NCI-H1694 (cell line): ENCODE measurements around the gene ZNF678.
"Not testable (repeated sequence)": the region's sequence is repeated elsewhere in the genome, so short reads cannot be mapped to it uniquely, and the experiment has no call there.

Source experiments
- DNase-seq: peaks from one replicate; lab custom pipeline; 2025; lab: John Stamatoyannopoulos, UW

ZNF678 gene

GRCh38 chr1:227604446-227604845 is 41.1 kb downstream of the ZNF678 start:
- DNase-seq = no peak

- not testable (repeated sequence) for DNase-seq
Observed at GRCh38 chr1:227606271-227606670, 42.9 kb downstream of the ZNF678 start.

- DNase-seq = no peak
Observed at GRCh38 chr1:227607336-227607898, 44.1 kb downstream of the ZNF678 start.

GRCh38 chr1:227612658-227613057 is 49.3 kb downstream of the ZNF678 start:
- DNase-seq = no peak

- DNase-seq = no peak
Observed at GRCh38 chr1:227613526-227613925, 50.2 kb downstream of the ZNF678 start.

GRCh38 chr1:227621211-227621610 is 57.9 kb downstream of the ZNF678 start:
- no peak for DNase-seq

GRCh38 chr1:227622739-227623475 is 59.6 kb downstream of the ZNF678 start:
- DNase-seq = no peak

- DNase-seq = no peak
Observed at GRCh38 chr1:227632325-227632724, 69.0 kb downstream of the ZNF678 start.

GRCh38 chr1:227635596-227635995 is 72.2 kb downstream of the ZNF678 start:
- DNase-seq = no peak

- no peak for DNase-seq
Observed at GRCh38 chr1:227654431-227654830, 91.1 kb downstream of the ZNF678 start.

GRCh38 chr1:227654858-227655752 is 91.7 kb downstream of the ZNF678 start:
- DNase-seq = no peak

- DNase-seq = no peak
Observed at GRCh38 chr1:227661495-227661894, 98.1 kb downstream of the ZNF678 start.

GRCh38 chr1:227662933-227663332 is 99.6 kb downstream of the ZNF678 start:
- no peak for DNase-seq

- no peak for DNase-seq
Observed at GRCh38 chr1:227666286-227666685, 102.9 kb downstream of the ZNF678 start.

- no peak for DNase-seq
Observed at GRCh38 chr1:227673441-227673840, 110.1 kb downstream of the ZNF678 start.

- DNase-seq = no peak
Observed at GRCh38 chr1:227685807-227686206, 122.5 kb downstream of the ZNF678 start.

- no peak for DNase-seq
Observed at GRCh38 chr1:227697321-227697864, 134.0 kb downstream of the ZNF678 start.

- DNase-seq = not testable (repeated sequence)
Observed at GRCh38 chr1:227701631-227702030, 138.3 kb downstream of the ZNF678 start.

- DNase-seq = no peak
Observed at GRCh38 chr1:227707846-227708245, 144.5 kb downstream of the ZNF678 start.

GRCh38 chr1:227709451-227709850 is 146.1 kb downstream of the ZNF678 start:
- no peak for DNase-seq

- DNase-seq = not testable (repeated sequence)
Observed at GRCh38 chr1:227710474-227710873, 147.1 kb downstream of the ZNF678 start.

GRCh38 chr1:227712648-227713047 is 149.3 kb downstream of the ZNF678 start:
- DNase-seq = no peak
